Left ventricle myocardium inferior (tissue), 1 donor: Measurements from ENCODE around the gene HLA-DOA. TPM values are rescaled to one million over a fixed set of nuclear protein-coding genes. Genes with fewer than 3 reads are reported as not detected.

Source experiments
- DNase-seq: peaks from one replicate; pipeline ENCODE4 v3.0.0-alpha.2; 2020
- H3K27ac ChIP-seq: fragments of 200-600 bp; replicated peaks from 2 replicates; pipeline ENCODE4 v1.8.0; 2021
- H3K27me3 ChIP-seq: fragments of 200-600 bp; 2 replicates; pipeline ENCODE4 v1.8.0; 2021; ENCODE audit warnings: low read depth
- H3K36me3 ChIP-seq: fragments of 200-600 bp; 2 replicates; pipeline ENCODE4 v1.8.0; 2021
- H3K4me1 ChIP-seq: fragments of 200-600 bp; 2 replicates; pipeline ENCODE4 v1.8.0; 2021
- H3K4me3 ChIP-seq: fragments of 200-600 bp; 2 replicates; pipeline ENCODE4 v1.8.0; 2021; ENCODE audit warnings: mild to moderate bottlenecking, moderate library complexity
- H3K9me3 ChIP-seq: fragments of 200-600 bp; replicated peaks from 2 replicates; pipeline ENCODE4 v1.8.0; 2021
- CTCF ChIP-seq: fragments of 200-600 bp; IDR thresholded peaks from 2 replicates; pipeline ENCODE4 v1.8.0; 2021; ENCODE audit warnings: antibody characterized with exemption, mild to moderate bottlenecking, borderline replicate concordance
- intact Hi-C: fragments of 100-400 bp; cut with micrococcal nuclease; formaldehyde crosslinking; loops from one replicate; pipeline ENCODE4 v1.11.0; 2022
- total RNA-seq: library from RNA; stranded (reverse); fragmentation: NEBNext Ultra II Directional; extraction: Animal tissue kit (Norgen Biotek cat#: 25700); gene quantifications from one replicate; pipeline ENCODE4 v1.2.1, GENCODE V29; 2021
- donor health status: DM: no; HTN: yes; CAD: no; lungs with severe emphysema.

The HLA-DOA gene
- total RNA-seq, 1 donor from 2014 or later = 1.8 TPM

- no peak for DNase-seq
- peaks cover 72% of the 10 kb centered on the region for H3K36me3 ChIP-seq
- H3K4me1 ChIP-seq = peaks cover 78% of the 10 kb centered on the region
- intact Hi-C loops = loop anchor here (5.0 kb wide), 1 partner anchor 93 kb away; no protein-coding TSS in a partner anchor
- H3K4me3 ChIP-seq = no peak overlapping the region
- no peaks in the 10 kb centered on the region for H3K27me3 ChIP-seq
- TF ChIP-seq CTCF = no peak
- H3K27ac ChIP-seq = no peak overlapping the region
- H3K9me3 ChIP-seq = no peaks in the 10 kb centered on the region
Measured at GRCh38 chr6:32979720-32980487, 29.5 kb downstream of the HLA-DOA start.

GRCh38 chr6:32977953-32978324, 31.5 kb downstream of the HLA-DOA start:
- peaks cover 92% of the 10 kb centered on the region for H3K36me3 ChIP-seq
- no peak overlapping the region for H3K27ac ChIP-seq
- H3K9me3 ChIP-seq = no peaks in the 10 kb centered on the region
- H3K4me1 ChIP-seq = peaks cover 94% of the 10 kb centered on the region
- no peak for TF ChIP-seq CTCF
- H3K27me3 ChIP-seq = no peaks in the 10 kb centered on the region
- no peak for DNase-seq
- intact Hi-C loops = no loop called here
- peak overlapping the region; percentile 22 for H3K4me3 ChIP-seq

GRCh38 chr6:32977272-32977952, 32.0 kb downstream of the HLA-DOA start:
- no peak for TF ChIP-seq CTCF
- peaks cover 96% of the 10 kb centered on the region for H3K4me1 ChIP-seq

GRCh38 chr6:32976334-32977069, 32.9 kb downstream of the HLA-DOA start:
- Histone ChIP-seq H3K4me3 (peak overlapping the region; percentile 100), H3K36me3 (peaks cover 95% of the 10 kb centered on the region), H3K4me1 (peaks cover 91% of the 10 kb centered on the region), H3K27ac (peak overlapping the region; percentile 15), H3K27me3 (no peaks in the 10 kb centered on the region), H3K9me3 (no peaks in the 10 kb centered on the region)
- no peak for DNase-seq
- intact Hi-C loops = no loop called here
- TF ChIP-seq CTCF = no peak

More at GRCh38 chr6:32977272-32977952, 32.0 kb downstream of the HLA-DOA start:
- H3K9me3 ChIP-seq = no peaks in the 10 kb centered on the region
- intact Hi-C loops = no loop called here
- no peak for DNase-seq
- H3K4me3 ChIP-seq = peak overlapping the region; percentile 22
- no peaks in the 10 kb centered on the region for H3K27me3 ChIP-seq
- H3K36me3 ChIP-seq = peaks cover 97% of the 10 kb centered on the region
- H3K27ac ChIP-seq = no peak overlapping the region

- Histone ChIP-seq H3K27ac (peak overlapping the region; percentile 15), H3K9me3 (no peaks in the 10 kb centered on the region), H3K4me1 (peaks cover 90% of the 10 kb centered on the region), H3K4me3 (peak overlapping the region; percentile 100), H3K27me3 (no peaks in the 10 kb centered on the region), H3K36me3 (peaks cover 88% of the 10 kb centered on the region)
- intact Hi-C loops = no loop called here
- TF ChIP-seq CTCF = no peak
- no peak for DNase-seq
Measured at GRCh38 chr6:32975886-32976285, 33.5 kb downstream of the HLA-DOA start.
